ENCODE measurements around the gene TMF1.
A peak's percentile ranks its signal among the peaks of the same experiment; 100 is the strongest.

The TMF1 gene, protein sequence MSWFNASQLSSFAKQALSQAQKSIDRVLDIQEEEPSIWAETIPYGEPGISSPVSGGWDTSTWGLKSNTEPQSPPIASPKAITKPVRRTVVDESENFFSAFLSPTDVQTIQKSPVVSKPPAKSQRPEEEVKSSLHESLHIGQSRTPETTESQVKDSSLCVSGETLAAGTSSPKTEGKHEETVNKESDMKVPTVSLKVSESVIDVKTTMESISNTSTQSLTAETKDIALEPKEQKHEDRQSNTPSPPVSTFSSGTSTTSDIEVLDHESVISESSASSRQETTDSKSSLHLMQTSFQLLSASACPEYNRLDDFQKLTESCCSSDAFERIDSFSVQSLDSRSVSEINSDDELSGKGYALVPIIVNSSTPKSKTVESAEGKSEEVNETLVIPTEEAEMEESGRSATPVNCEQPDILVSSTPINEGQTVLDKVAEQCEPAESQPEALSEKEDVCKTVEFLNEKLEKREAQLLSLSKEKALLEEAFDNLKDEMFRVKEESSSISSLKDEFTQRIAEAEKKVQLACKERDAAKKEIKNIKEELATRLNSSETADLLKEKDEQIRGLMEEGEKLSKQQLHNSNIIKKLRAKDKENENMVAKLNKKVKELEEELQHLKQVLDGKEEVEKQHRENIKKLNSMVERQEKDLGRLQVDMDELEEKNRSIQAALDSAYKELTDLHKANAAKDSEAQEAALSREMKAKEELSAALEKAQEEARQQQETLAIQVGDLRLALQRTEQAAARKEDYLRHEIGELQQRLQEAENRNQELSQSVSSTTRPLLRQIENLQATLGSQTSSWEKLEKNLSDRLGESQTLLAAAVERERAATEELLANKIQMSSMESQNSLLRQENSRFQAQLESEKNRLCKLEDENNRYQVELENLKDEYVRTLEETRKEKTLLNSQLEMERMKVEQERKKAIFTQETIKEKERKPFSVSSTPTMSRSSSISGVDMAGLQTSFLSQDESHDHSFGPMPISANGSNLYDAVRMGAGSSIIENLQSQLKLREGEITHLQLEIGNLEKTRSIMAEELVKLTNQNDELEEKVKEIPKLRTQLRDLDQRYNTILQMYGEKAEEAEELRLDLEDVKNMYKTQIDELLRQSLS

DNA sequence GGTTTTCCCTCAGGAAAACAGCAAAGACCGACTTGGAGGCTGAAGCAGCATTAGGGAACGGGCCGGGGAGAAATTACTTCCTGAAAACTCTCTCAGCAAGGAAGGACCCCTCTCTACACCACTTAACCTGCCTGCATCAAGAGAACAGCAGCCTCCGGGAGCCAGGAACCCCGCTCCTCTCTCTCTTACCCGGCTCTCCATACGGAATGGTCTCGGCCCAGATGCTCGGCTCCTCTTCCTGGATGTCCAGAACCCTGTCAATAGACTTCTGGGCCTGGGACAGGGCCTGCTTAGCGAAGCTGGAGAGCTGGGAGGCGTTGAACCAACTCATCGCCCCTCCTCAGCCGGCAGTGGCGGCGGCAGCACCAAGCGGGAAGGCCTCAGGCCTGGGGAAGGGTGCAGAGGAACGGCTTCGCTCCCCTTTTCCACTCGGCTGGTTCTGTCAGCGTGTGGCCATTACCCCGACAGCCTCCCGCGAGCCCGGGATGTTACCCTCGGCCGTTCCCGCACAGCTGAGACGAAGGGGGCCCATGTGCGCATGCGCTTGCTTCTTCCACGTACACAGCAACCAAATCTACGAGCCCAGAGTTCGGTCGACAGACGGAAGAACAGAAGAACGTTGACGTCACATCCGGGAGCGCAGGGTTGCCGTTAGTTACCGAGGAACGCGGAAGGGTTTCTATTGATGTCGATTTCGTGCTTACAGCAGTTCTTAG, at the start of gene TMF1:
TSS of gene TMF1 (minus strand) at position 578 of the 716 bp plus-strand sequence. CDS start at position 331, 247 bp downstream.
- peak; percentile 100 for DNase-seq

DNA sequence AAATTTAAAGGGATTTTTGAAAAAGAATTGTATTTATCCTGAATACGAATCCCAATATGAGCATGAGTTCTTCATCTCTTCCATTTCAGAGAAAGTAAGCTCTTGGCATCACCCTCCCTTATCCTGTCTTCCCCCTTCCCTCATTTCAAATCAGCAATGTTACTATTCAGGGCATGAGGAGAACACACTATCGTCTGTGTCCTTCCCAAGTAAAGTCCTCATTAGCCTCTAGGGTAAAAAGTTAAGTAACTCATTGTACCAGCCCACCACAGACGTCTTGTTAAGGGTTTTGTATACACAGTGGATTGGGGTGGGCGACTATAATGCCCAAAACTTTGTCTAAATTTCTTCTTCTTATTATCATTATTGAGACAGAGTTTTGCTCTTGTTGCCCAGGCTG, 47.4 kb upstream of the TMF1 start:
- DNase-seq, result no peak

DNA sequence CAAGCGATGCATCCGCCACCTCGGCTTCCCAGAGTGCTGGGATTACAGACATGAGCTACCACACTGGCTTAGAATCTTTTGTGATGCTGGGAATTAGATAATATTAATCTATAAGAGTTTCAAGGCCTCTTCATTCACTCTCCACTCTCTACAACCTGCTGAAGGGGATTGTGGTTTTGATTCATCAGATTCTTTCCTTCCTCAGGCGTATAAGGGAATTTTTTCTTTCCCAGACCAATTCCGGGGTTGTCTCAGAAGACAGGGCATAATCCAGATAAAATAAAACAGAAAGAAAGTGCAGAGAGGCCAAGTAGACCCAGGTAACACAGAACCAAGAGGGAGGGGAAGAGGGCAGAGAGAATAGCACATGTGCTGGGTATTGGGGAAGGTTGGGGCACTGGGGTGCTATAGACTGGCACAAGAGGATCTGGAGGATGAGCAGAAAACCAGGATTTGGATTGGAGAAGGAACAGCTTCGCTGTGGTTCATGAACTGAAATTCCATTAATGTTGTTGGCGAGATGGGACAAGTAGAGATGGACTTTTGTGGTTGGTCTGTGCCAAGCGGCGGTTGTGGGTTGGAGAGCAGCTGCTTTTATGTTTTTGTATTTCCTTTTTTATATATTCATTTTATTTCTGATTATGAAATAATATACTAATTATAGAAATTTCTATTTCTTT, 45.4 kb upstream of the TMF1 start:
- DNase-seq, result no peak

DNA sequence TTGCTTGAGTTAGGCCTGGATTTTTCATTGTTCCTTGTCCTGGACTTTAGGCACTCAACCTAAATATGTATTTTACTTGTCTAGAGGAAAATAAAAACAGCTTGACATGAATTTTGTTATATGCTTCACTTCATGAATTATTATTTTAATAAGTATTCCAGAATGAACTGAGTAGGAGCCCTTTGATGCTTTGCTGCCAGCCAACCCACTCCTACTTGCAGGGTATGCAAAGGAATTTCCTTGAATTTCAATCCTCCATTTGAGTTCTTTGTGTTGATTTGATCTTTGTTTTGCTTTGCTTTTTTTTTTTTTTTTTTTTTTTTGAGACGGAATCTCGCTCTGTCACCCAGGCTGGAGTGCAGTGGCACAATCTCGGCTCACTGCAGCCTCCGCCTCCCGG, 44.2 kb upstream of the TMF1 start:
- no peak for DNase-seq

DNA sequence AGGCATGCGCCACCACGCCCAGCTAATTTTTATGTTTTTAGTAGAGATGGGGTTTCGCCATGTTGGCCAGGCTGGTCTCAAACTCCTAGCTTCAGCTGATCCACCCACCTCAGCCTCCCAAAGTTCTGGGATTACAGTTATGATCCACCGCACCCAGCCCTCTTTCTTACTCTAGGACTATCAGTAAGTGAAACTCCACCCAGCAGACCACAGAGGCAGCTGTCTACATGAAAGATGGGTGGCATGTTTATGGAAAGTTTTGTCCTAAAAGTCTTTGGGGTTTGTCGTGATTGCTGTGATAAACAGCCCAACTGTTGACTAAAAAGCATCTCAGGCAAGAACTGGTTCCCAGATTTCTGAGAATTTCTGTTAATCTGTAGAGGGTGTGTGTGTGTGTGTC, 43.5 kb upstream of the TMF1 start:
- DNase-seq, result no peak

DNA sequence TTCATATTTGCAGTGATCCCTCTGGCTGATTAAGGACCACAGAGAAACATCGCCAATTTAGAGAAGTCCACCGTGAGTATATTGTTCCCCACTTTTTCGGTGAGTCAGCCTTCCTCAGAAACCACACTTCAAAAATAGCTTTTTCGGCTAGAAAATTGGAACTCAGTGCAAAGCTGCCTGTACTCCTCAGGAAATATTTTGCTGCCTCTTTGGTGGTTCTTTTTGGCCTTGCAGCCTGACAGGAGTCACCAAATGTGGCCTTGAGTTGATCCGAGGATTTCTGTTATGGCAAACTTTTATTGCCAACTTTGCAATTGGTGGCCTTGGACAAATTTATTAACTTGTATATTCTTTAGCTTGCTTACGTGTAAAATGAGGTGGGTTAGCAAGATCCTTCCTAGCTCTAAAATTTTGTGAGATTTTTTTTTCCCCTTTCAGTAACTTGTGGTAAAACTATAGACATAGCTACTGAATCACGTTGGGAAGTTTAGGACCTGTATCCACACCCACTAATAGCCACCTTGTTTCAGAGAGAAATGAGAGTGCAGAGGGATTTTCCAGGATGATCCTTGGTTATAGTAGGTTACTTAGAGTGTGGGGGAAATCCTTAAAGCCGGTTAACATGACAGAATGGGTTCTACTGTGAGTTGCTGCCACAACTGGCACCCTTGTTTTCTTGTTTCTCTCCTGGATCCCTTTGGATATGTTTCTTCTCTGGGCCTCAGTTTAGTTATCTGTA, 42.5 kb upstream of the TMF1 start:
- peak; percentile 57 for DNase-seq

DNA sequence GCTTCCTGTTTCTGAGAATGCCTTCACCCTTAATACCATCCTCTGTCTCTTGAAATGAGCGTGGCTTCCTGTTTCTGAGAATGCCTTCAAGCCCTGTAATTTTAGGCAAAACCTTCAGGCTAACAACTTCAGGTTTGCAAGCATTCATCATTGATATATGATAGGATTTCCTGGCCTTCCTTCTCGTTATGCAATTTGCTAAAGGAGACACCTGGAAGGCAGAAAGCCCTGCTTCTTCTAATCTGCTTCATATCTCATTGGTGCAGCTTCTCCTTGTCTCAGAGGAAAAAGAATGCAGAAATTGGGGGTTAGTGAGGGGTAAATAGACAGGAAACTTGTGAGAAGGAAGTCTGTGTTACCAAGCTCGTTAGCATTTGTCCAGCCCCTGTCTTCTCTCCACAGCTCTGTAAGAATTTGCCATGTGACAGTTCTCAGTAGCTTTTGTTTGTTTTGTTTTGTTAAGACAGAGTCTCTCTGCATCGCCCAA, 39.9 kb upstream of the TMF1 start:
- DNase-seq, result no peak

DNA sequence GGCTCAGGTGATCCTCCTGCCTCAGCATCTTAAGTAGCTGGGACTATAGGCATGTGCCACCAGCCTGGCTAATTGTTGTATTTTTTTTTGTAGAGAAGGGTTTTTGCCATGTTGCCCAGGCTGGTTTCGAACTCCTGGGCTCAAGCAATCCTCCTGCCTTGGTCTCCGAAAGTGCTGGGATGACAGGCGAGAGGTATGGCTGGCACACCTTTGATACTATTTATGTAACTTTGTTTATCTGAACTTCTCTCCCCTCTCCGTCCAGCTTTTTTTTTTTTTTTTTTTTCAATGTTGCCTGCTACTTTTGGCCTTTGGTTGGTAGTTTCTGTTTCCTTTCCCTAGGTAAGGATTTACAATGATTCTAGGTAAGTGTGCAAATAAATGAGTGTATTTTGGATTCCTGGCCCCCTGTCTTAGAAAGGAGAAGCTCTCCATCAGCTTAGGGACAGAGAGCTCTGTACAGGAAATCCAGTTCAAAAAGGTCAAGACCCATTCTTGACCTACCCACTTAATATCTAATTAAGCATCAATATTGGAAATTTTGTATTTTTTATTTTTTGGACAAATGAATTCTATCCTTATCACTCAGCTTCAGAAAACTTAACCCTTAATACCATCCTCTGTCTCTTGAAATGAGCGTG, 39.4 kb upstream of the TMF1 start:
- no peak for DNase-seq

DNA sequence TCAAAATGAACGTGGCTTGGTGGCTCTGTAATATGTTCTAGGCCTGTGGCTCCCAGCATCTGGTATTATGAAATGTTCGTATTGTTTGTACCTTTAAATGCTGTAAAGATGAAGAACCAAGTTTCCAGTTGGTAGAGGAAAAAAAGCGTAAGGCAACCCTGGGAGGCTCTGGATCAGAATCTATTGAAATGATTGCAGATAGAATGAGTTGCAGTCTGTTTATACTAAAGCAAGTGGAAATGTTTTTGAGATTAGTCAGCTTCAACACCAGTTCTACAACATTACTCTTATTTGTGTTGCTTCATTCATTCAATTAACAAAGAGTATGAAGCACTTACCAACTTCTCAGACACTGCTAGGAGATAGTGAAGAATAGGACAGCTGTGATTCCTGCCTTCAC, 37.9 kb upstream of the TMF1 start:
- peak; percentile 93 for DNase-seq

DNA sequence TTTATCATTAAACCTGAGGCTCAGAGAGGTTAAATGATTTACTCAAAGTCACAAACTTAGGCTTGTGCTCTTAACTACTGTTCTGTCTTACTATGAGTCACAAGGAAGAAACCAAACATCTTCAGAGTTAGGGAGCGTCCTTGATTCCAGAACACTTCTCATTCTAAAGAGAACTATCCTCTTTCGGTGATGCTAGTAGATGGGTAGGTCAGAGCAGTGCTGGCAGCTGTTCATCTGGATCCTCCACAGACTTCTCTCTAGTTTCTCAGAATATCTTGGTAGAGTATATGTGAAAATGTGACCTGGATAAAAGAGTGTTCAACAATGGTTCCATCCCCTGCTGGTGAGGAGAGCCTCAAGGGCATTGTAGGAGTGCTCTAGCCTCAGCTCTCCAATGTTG, 35.9 kb upstream of the TMF1 start:
- peak; percentile 68 for DNase-seq

DNA sequence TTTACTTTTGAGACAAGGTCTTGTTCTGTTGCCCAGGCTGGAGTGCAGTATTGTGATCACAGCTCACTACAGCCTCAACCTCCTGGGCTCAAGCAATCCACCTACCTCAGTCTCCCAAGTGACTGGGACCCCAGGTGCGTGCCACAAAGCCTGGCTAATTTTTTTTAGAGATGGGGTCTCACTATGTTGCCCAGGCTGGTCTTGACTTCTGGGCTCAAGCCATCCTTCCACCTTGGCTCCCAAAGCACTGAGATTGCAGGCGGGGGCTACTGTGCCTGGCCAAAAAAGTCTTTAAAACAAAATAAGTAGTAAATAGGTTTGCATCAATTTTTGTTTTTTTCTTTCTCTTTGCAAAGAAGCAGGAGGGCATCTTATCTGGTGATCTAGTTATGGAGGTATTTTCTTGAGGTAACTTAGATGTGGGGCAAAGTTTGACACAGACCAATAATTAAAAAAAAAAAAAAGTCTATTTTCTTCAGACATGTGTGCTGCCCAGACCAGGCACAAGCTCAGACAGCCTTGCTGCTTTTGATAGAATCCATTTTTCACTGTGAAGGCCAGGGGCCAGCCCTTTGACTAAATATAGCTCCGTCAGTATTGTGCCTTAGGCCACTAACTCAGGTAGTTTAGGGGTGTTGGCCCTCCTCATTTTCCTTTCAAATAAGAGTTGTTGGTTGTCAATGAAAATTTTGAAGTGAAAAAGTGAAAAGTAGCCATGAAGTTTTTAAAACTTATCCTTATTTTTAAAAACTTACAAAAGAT, 35.1 kb upstream of the TMF1 start:
- DNase-seq, result no peak

DNA sequence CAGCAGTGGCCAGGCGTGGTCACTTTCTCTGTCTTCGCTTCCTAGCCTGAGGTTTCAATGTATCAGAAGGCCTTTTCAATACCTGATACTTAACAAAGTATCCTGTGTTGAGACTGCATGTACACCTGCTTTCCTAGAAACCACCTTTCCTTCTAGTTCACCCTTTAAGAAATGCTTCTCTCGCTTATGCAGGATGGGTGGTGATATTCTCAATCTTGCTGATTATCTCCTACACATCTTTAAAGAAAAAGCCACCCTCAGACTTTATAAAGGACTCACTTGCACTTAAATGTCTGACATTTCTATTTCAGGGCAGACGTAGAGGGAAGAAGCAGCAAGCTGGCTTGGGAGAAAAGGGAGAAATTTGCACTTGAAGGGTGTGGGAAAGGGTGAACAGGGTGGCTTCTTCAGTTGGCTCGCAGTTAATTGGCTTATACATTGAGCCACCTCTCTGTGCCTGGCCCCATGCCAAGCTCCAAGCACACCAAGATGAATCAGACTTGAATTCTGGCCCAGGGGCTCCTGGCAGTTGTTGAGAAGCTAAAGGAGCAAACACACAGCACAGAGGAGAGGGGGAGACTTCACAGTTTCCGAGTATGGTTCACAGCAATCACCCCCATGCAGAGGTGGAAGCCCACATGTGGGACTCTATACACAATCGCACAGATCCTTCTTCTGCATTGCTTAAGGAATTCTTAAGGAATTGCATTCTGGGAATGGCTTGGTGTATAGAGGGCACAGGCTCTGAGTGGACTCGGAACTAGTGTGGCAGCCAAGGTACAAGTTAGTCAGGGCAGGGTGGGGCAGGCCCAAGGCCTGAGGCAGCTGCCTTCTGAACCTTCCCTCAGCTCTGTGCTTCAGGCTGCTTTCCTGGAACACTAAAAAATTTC, 33.9 kb upstream of the TMF1 start:
- peak; percentile 91 for DNase-seq

DNA sequence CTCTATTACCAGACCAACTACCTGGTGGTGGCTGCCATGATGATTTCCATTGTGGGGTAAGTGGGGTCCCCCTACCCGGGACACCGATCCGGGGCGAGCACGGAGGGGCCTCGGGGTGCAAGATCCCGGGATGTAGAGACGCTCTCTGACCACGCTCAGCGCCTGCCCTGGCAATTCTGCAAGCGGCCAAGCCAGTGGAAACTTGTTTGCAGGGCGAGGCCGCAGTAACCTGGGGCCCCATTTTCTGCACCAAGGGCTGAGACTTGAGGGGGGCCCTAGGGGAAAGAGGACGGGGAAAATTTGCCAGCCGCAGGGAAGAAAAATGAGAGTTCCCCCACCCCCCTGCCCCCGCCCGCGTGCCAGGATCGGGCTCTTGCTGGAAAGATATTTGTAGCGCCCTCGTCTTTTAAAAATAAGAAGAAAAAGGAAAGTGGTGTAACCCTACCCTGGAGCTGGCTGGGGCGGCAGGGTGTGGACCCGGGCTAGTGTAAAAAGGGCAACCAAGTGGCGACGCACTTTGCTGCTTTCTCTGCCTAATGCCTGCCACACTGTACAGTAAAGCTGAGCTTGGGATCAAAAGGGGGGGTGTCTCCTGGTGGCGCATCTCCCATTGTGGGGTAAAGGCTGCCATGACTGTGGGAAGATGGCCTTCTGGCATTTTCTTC, 33.2 kb upstream of the TMF1 start:
- DNase-seq, result peak; percentile 32

DNA sequence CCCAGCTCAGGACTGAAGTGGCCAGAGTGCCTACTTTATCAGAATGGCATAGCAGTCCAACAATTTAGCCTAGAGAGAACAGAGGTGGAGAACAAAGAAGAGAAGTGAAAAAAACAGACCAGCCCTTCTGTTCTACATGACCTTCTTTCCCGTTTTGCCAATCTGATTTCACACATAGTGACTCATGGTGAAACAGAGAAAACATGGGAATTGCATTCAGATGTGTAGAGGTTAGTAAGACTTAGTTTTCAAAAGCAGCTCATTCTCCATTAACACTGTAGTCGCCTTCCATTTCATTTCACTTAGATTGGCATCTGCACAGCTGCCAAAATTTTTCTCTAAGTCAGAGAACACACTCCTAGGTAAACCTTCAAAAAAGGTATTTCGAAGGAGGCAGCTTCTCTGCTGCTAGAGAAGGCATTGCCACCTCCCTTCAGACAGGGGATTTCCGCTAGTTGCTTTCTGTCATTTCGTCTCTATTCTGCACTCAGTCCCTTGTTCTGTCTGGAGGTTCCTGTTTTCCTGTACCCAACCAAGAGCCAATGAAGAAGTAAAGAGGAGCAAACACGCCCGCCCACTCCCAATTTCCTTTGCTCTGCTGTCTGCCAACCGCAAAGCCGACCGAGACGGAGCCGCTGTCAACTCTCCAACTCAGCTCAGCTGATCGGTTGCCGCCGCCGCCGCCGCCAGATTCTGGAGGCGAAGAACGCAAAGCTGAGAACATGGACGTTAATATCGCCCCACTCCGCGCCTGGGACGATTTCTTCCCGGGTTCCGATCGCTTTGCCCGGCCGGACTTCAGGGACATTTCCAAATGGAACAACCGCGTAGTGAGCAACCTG, 32.4 kb upstream of the TMF1 start, which contains the start of gene ARL6IP5:
TSS of gene ARL6IP5 (plus strand) at position 612 of the 842 bp plus-strand sequence. CDS start at position 723, 111 bp downstream.
- DNase-seq, result peak; percentile 94

DNA sequence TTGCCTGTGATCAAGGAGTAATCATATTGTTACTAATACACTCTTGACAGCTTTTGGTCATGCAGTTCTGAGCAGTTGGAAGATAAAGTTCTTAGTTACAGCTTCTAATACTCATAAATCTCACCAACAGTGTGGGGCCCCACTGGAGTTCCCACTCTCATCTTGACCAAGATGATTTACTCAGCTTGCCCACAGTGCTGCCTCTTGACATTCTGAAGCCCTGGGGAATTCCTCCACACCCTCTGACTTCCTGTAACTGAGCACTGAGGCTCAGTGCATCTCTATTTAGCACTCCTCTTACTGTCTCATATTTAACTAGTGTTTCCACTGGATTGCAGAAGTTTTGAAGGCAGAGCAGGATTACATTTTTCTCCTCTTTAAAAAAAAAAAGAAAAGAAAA, 30.7 kb upstream of the TMF1 start:
- peak; percentile 75 for DNase-seq

DNA sequence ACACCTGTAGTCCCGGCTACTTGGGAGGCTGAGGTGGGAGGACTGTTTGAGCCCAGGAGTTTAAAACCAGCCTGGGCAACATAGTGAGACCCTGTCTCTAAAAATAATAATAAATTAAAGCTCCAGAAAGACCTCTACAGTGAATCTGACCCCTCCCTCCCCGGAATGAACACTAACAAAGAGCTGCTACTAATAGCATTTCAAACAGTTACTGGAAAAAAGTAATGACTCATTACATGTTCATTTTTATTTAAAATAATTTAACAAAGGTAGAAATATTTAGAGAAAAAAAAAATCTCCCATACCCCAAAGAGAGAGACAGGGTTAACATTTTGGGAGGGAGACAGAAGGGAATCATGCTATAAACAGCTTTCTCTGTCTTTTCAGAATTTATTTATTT, 30.2 kb upstream of the TMF1 start:
- no peak for DNase-seq

DNA sequence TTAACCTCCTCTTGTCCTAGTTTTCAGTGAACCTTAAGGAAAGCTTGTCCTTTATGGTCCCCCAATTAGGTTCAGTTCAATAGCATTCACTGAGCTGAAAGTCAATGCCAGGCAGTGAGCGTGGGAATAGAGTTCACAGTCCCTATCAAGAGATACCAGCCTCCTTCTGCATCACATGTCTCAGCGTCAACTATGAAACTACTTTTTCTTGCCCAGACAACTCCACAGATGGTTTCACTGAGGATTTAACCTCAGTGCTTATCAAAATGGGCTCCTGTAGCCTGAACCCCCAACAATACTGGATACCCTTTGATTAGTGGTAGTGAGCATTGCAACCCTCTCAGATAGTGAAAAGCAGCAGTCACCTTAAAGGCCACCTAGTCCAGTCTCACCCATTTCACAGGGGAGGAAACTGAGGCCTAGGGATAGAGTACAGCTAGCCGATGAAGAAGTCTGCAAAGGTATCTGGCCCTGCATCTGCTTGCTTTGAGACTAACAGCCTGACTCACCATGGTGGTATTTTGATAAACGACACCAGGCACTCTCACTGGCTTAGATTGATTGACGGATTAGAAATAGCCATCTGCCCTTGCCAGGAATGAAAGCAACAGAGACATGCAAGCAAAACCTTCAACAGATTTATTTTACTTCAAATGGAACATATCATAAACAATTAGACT, 29.6 kb upstream of the TMF1 start:
- peak; percentile 21 for DNase-seq
